Panc1 (cell line): ENCODE measurements around the gene WWOX. TPM values are rescaled to one million over a fixed set of nuclear protein-coding genes. Genes with fewer than 3 reads are reported as not detected.

Source experiments
- ATAC-seq: fragments of 200-7000 bp; cut with Tn5 transposase; 2 replicates; pipeline ENCODE4 v1.9.1; 2020; ENCODE audit warnings: mild to moderate bottlenecking, moderate library complexity
- BruUV-seq: library from RNA; stranded (reverse); fragments of 400-500 nt; replicated peaks from 2 replicates; lab custom pipeline; 2021; lab: Mats Ljungman, UMichigan
- CTCF ChIA-PET: fragments of 300-600 bp; sonication (Branson Sonifier 250); formaldehyde crosslinking; loops from one replicate; lab custom pipeline; 2022; ENCODE audit warnings: antibody characterized with exemption; lab: Charles Lee
- POLR2A ChIA-PET: fragments of 300-600 bp; sonication (Branson Sonifier 250); formaldehyde crosslinking; loops from one replicate; lab custom pipeline; 2022; ENCODE audit warnings: antibody characterized with exemption; lab: Charles Lee
- DNase-seq: peaks from one replicate; pipeline ENCODE4 v3.0.0-alpha.2; 2010; ENCODE audit warnings: low read depth, low spot score
- H3K27ac ChIP-seq: 2 replicates; pipeline ENCODE4 v1.5.1; 2011; ENCODE audit warnings: mild to moderate bottlenecking, low read length, inconsistent platforms
- H3K27me3 ChIP-seq: fragments of 200-500 bp; sonication (Bioruptor generic); 2 replicates; pipeline ENCODE4 v1.6.0; 2014; ENCODE audit warnings: low read length, inconsistent platforms; ENCODE audit not compliant: control insufficient read depth, insufficient read depth
- H3K36me3 ChIP-seq: fragments of 200-500 bp; sonication (Bioruptor generic); 2 replicates; pipeline ENCODE4 v1.5.1; 2014; ENCODE audit warnings: inconsistent platforms, mild to moderate bottlenecking, low read length, moderate library complexity; ENCODE audit not compliant: control insufficient read depth, insufficient read depth
- H3K4me1 ChIP-seq: 2 replicates; pipeline ENCODE4 v1.5.1; 2011; ENCODE audit warnings: inconsistent platforms, mild to moderate bottlenecking, low read length, moderate library complexity; ENCODE audit not compliant: control insufficient read depth, insufficient read depth
- H3K4me3 ChIP-seq, 2 experiments: 2 replicates each; pipeline ENCODE4 v1.5.1; 2011 to 2012; ENCODE audit warnings: low read depth in 2 of 2, low read length in 2 of 2, mild to moderate bottlenecking in 2 of 2, inconsistent platforms in 1 of 2, moderate library complexity in 1 of 2
- H3K9me3 ChIP-seq: fragments of 200-500 bp; sonication (Bioruptor generic); 2 replicates; pipeline ENCODE4 v1.5.1; 2014; ENCODE audit warnings: low read depth, mild to moderate bottlenecking, inconsistent platforms, low read length, moderate library complexity; ENCODE audit not compliant: control insufficient read depth, insufficient read depth
- CTCF ChIP-seq: fragments of 450-650 bp; IDR thresholded peaks from 2 replicates; pipeline ENCODE4 v1.5.1; 2017; ENCODE audit warnings: mild to moderate bottlenecking
- POLR2AphosphoS5 ChIP-seq: IDR thresholded peaks from 2 replicates; pipeline ENCODE4 v1.6.1; 2012; ENCODE audit warnings: mild to moderate bottlenecking, low read depth, low read length, moderate library complexity
- REST ChIP-seq, 2 experiments: IDR thresholded peaks; 2 replicates each; pipeline ENCODE4 v1.6.1; 2011 to 2012; ENCODE audit warnings: low read depth in 2 of 2, control low read depth in 1 of 2, low read length in 1 of 2, mild to moderate bottlenecking in 1 of 2, moderate library complexity in 1 of 2; ENCODE audit not compliant: insufficient read depth in 1 of 2
- SIN3A ChIP-seq: IDR thresholded peaks from 2 replicates; pipeline ENCODE4 v1.6.1; 2012; ENCODE audit warnings: low read depth, mild to moderate bottlenecking, low read length, moderate library complexity, borderline replicate concordance; ENCODE audit not compliant: insufficient read depth
- TCF7L2 ChIP-seq: IDR thresholded peaks from 2 replicates; pipeline ENCODE4 v1.6.1; 2011; ENCODE audit warnings: mild to moderate bottlenecking, low read depth, low read length, inconsistent platforms
- in situ Hi-C: cut with HindIII; loops from 2 replicates; pipeline ENCODE4 v1.10.0; 2016; ENCODE audit warnings: low sequenced_read_pairs, low pct_unique_long_range_greater_than_20kb
- intact Hi-C: fragments of 100-400 bp; cut with micrococcal nuclease; formaldehyde crosslinking; loops from one replicate; pipeline ENCODE4 v1.10.0; 2022; ENCODE audit not compliant: unreplicated experiment
- total RNA-seq: library from RNA; stranded (reverse); gene quantifications from one replicate; pipeline ENCODE4 v1.2.1, GENCODE V29; 2021; ENCODE audit not compliant: unreplicated experiment

Gene WWOX
- total RNA-seq, 1 experiment from 2014 or later: 12.5 TPM

- ChIA-PET POLR2A (no interaction called here), CTCF (no interaction called here)
- no peaks in the 10 kb centered on the region for H3K9me3 ChIP-seq
- intact Hi-C loops (no loop called here), in situ Hi-C loops (no loop called here)
- H3K27ac ChIP-seq: no peak overlapping the region
- no peaks in the 10 kb centered on the region for H3K36me3 ChIP-seq
- no peaks in the 10 kb centered on the region for H3K4me1 ChIP-seq
- ATAC-seq: no peak
- no TSS peak for BruUV-seq
- no peak overlapping the region for H3K4me3 ChIP-seq
- no peak for DNase-seq
- no peak for TF ChIP-seq REST (IDR thresholded peaks at IDR 0.05; ENCODE audit: insufficient read depth in 1 of 2, low read depth in 2 of 2, low read length in 1 of 2)
- no peak for TF ChIP-seq SIN3A
- TF ChIP-seq CTCF: no peak
- TF ChIP-seq TCF7L2: no peak
- no peak for TF ChIP-seq POLR2AphosphoS5
- H3K27me3 ChIP-seq: no peaks in the 10 kb centered on the region; the same call in 1 of the 2 replicates
Measured at GRCh38 chr16:78844682-78845081, 745.2 kb downstream of the WWOX start.

GRCh38 chr16:78851266-78851665 lies 751.8 kb downstream of the WWOX start:
- BruUV-seq: no TSS peak
- CTCF ChIA-PET: no interaction called here

More at GRCh38 chr16:78851266-78851665, 751.8 kb downstream of the WWOX start:
- Histone ChIP-seq H3K27me3 (no peaks in the 10 kb centered on the region), H3K27ac (no peak overlapping the region), H3K4me3 (no peak overlapping the region), H3K9me3 (no peaks in the 10 kb centered on the region), H3K4me1 (no peaks in the 10 kb centered on the region), H3K36me3 (no peaks in the 10 kb centered on the region)
- in situ Hi-C loops (no loop called here), intact Hi-C loops (no loop called here)
- POLR2A ChIA-PET: no interaction called here
- DNase-seq: no peak
- no peak for ATAC-seq
- TF ChIP-seq CTCF: no peak
- TF ChIP-seq REST (IDR thresholded peaks at IDR 0.05; ENCODE audit: insufficient read depth in 1 of 2, low read depth in 2 of 2, low read length in 1 of 2): no peak
- TF ChIP-seq SIN3A: no peak
- TF ChIP-seq TCF7L2: no peak
- no peak for TF ChIP-seq POLR2AphosphoS5
